DMS114 treated with DMSO at 0.1 percent for 48 hours (cell line): ENCODE measurements around the gene FAM110A.
A peak's percentile ranks its signal among the peaks of the same experiment; 100 is the strongest.
"Not testable (repeated sequence)": the region's sequence is repeated elsewhere in the genome, so short reads cannot be mapped to it uniquely, and the experiment has no call there.

Experiments used
- DNase-seq: peaks from one replicate; lab custom pipeline; 2025; ENCODE audit not compliant: unreplicated experiment; lab: John Stamatoyannopoulos, UW

FAM110A gene

DNA sequence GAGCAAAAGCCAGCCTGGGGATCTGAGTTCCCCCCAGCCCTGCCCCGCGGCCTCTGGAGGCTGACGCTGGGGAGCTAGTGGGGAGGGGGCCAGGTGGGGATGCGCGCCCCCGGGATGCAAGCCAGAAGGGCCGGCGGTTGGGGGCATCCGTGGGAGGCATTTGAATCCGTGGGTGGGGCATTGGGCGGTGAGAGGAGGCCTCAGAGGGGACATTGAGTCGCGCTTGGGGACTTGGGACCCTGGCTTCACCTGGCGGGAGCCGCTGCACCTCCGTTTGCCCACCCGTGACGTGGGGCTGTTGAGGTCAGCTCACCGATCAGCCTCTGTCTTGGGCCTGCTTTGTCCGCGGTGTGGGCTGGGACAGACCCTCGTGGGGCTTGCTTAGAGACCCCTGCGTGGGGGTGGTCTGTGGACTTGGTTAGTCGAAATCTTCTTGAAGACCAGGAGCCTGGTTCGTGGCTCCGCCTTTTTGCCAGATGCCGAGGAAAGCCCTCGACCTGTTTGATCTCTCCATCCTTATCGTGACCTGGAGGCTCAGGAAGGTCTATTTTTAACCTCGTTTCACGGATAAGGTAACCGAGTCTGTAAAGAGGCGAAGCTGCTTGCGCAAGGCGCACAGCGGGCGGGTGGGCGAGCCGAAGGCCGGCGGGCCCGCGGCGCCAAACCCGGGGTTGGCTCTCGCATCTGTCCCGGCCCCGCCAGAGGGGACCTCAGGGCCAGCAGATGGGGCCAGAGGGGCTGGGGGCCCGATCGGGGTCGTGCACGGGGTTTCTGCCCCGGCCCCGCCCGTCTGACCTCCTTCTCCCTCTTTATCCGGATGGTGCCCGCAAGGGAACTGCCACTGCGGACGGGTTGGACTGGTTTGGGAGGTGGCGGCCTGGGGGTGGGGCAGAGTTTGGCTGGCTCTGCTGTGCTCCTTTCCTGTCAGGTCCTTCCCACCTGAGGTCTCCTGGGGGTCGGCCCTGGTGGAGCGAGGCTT, 8.3 kb downstream of the FAM110A start:
- no peak for DNase-seq

DNA sequence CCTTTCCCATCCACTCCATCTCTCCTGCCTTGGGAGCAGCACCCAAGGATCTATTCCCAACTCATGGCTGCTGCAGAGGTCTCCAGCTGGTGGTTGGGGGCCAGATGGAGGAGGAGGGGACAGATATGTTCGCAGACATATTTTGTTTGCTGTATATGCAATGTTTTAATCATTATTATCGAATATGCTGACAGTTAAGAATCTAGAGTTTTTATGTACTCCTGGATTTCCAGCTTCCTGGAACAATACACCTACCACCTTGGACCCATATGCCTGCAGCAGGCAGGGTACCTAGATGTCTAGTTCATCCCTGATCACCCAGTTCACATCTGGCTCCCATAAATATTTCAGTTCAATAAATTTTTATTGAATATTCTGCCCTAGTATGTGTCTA, 9.0 kb downstream of the FAM110A start:
- no peak for DNase-seq

DNA sequence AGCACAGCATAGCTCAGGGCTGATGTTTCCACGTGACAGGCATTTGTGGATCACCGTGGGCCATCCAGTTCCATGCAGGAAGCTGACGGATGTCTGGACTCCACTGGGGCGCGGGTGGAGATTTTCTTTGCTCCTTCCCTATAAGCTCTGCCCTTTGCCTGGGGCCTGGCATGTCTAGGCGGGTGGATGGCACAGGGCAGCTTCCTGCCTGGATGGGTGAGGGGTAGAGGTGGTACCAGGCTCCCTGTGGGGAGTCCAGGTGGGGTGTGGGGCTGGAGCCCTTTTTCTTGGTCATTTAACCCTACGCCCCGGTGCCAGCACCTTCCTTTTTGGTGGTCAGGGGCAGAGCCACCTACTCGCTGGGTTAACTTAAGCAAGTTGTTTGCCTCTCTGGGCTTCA, 10.4 kb downstream of the FAM110A start:
- DNase-seq: no peak

DNA sequence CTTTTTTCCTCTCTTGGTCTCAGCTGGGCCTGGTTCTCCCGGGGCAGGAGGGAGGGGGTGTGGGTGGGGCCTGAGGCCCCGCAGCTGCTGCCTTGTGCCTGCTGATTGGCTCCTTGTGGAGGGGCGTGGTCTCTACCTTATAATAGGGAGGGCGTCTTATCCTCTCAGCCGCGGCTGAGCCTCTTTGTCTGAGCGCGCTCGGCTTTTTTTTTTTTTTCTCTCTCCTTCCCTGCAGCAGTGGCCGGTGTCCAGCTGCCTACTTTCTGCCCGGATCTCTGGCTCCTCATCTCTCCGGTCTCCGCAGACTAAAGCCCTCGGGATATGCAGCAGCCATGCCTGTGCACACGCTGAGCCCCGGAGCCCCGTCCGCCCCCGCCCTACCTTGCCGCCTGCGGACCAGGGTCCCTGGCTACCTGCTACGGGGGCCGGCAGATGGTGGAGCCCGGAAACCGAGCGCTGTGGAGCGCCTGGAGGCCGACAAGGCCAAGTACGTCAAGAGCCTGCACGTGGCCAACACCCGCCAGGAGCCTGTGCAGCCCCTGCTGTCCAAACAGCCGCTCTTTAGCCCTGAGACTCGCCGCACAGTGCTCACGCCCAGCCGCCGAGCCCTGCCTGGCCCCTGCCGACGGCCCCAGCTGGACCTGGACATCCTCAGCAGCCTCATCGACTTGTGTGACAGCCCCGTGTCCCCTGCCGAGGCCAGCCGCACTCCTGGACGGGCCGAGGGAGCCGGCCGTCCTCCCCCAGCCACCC, 11.1 kb downstream of the FAM110A start:
- peak; percentile 56 for DNase-seq

DNA sequence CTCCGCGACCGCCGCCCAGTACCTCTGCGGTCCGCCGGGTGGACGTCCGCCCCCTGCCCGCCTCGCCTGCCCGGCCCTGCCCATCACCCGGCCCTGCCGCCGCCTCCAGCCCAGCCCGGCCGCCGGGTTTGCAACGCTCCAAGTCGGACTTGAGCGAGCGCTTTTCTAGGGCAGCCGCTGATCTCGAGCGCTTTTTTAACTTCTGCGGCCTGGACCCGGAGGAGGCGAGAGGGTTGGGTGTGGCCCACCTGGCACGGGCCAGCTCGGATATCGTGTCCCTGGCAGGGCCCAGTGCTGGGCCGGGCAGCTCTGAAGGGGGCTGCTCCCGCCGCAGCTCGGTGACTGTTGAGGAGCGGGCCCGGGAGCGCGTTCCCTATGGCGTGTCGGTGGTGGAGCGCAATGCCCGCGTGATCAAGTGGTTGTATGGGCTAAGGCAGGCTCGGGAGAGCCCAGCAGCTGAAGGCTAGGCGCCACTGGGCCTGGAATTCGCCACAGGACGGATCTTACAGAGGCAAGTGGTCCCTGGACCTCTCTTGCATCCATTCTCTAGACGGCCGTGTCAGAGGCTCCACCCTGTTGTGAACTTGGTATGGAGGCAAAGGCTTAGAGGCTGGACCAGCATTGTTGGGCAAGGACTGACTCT, 11.8 kb downstream of the FAM110A start:
- DNase-seq: no peak

DNA sequence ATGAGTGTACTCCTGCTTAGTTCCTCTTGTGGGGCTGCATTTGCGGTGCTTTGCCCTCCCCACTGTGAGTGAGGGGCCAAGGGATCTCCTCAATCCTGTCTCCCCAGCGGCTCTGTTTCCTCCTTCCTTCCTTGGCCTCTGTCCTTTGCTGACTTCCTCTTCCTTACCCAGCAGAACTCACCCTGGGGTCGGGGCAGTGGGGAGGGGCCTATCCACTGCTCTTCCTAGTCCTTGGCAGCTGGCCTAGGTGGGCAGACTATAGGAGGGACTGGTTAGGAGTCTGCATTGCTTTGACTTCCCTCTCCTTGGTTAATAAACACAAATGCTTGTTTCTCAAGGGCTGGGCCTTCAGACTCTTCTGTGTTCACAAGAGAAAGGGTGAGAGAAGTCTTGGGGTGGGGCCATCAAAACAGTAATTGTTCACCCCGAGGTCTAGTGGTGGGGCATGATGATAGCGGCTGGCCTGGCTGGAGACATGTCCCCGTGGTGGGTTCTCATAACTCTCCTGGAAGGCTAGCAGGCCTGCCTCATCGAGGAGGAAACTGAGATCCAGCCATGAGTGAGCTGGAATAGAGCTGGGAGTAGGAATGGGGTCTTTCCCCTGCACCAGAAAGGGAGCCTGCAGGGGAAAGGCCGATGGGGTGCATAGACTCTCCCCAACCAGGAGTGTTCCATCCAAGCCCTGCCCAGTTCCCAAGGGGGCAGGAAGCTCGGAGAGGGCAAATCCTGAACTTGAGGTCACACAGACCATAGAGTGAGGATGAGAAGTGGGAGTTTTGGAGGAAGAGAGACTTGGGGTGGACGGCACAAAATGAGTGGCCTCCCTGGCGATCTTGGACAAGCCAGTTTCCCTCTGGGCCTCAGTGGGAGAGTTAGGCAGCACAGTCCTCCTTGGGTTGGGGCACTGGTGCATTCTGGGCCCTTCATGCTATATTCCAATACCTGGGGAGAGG, 12.7 kb downstream of the FAM110A start:
- no peak for DNase-seq

DNA sequence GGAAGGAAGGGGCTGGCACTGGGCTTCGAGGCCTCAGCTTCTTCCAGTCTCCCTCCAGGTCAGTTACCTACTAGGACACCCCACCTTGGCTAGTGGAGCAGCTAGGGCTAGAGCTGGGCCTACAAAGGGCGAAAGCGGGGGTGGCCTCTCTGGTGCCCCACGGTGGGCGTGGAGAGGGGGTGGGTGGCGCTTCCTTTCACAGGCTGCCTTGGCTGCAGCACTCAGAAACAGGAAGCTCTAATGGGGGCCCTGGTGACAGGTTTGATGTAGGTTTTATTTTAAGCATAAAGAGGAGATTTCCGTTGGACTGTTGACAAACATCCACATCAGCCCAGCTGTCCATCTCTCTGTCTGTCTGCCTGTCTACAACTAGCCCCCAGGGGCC, 13.4 kb downstream of the FAM110A start:
- no peak for DNase-seq

DNA sequence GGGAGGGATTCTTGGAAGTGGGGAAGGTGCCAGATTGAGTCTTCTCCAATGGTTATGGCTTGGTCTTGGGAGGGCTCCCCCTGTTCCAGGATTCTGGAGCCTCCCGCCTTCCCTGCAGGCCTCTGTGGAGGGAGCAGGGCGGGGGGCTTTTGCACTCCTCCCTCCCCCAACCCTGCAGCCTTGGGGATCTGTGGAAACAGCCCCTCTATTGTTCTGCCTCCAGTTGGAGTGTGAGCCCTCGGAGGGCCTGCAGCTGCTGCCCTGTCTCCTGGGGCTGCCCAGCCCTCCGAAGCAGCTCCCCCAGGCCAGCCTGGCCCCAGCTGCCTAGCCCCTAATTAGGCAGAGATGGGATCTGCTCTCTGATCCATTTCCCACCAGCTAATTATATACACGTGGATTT, 14.7 kb downstream of the FAM110A start:
- no peak for DNase-seq

DNA sequence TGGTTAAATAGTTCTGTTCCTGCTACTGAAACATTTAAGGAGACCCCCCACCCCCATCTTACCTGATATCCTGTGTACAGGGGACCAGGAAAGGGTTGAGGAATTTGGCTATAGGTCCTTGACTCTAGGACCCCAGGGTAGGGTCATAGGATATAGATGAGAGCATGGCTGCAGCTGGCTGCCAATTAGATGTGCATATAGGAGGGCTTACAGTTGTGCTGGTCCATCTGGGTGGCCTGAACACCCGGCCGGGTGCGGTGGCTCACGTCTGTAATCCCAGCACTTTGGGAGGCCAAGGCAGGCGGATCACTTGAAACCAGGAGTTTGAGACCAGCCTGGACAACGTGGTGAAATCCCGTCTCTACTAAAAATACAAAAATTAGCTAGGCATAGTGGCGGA, 15.2 kb downstream of the FAM110A start:
- not testable (repeated sequence) for DNase-seq

DNA sequence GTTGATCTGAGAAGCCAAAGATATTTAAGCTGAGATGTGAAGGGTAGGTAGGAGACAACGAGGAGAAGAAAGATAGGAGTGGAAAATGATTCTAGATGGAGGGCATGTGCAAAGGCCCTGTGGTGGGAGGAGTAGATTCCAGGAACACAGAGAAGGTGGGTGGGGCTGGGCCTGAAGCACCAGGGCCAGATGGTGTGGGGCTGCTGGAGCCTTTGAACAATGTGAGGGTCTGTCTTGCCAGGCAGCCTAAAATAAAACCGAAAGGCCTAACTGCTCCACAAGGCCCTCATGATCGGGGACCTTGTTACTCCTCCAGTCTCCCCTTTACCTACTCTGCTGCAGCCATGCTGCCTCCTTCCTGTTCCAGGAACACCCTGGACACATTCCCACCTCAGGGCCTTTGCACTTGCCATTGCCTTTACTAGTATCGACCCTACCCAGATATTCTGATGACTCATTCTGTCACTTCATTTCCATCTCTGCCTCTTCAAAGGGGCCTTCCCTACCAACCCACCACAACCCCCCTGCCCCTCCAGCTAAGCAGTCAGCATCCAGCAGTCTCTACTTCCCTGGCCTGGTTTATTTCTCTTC, 20.0 kb downstream of the FAM110A start:
- DNase-seq: no peak

DNA sequence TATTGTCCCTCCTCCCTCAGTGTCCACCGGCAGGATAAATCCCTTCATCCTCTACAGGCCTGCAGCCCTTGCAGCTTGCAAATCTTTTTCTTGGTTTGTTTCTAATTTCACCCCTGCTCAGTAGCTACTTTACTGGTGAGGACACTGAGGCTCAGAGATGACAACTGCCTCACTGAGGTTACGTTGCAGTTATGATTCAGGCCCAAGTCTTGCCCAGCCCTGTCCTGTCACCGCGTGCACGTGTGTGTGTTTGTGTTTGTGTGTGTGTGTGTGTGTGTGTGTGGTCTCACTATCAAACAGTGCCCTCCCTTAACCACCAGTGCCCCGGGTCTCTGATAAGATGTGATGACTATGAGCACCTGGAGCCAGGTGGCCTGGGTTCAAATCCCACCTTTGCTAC, 21.1 kb downstream of the FAM110A start:
- DNase-seq: no peak

DNA sequence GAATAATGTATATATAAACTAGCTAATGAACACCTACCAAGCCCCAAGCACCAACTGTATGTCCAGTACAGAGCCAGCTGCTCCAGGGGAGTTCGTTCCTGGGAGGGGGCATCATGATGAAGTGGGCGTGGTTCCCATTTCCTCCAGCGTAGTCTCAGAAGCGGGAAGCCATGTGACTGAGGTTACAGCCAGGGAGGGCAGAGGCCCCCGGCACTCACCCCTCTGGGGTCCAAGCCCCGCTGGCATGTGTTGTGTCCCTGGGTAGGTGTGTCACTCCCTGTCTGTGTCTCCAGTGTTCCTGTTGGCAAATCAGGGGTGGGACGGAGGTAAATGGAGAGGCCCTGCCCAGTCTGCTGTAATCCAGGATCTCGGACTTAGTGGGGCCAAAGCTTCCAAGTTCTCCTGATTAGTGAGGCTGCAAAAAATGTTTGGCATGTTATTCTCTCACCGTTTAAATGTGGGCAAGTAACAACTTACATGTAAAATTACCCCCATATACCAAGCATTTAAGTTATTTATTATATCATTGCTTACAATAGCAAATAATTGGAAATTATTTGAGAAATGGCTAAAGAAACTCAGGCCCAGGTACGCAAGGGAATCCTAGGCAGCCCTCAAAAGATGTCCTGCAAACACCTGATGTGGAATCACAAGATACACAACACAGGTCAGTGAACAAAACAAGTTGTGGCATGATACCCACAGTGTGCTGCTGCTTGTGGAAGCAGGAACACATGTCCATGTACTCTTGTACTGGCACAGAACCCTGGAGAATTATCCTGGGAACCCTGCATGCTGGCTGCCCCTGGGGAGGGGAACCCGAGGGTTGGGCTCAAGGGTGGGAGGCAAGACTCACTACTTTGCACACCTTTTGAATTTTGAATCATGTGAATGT, 22.2 kb downstream of the FAM110A start:
- DNase-seq: no peak

DNA sequence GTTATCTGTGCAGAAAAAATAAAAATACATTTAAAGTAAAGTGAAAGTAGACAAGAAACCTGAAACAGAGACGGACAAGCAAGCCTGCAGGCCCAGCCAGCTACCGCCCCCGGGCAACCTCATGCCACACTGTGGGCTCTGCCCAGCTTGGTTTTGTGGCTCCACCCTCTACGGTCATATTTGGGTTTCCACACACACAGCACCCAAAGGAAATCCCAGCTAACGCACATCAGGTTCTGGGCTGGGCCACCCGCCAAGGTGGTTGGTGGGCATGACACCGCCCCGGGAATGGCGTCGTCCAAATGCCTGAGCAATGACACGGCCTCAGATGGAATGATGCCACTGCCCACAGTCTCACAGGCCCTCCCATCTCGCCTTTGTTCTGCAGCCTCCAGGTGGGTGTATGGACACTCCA, 22.9 kb downstream of the FAM110A start:
- DNase-seq: no peak

DNA sequence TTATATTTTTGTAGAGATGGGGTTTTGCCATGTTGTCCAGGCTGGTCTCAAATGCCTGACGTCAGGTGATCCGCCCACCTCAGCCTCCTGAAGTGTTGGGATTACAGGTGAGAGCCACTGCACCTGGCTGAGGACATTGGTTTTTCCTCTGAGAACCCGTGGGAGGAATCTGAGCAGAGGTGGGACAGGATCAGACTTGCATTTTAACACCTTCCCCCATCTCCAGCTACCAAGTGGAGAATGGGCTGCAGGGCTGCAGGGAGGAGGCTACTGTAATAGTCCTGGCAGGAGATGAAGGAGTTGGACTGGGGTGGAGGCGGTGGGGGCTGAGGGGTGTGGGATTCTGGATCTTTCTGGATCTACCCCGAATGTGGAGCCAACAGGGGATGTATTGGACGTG, 24.5 kb downstream of the FAM110A start:
- DNase-seq: no peak

DNA sequence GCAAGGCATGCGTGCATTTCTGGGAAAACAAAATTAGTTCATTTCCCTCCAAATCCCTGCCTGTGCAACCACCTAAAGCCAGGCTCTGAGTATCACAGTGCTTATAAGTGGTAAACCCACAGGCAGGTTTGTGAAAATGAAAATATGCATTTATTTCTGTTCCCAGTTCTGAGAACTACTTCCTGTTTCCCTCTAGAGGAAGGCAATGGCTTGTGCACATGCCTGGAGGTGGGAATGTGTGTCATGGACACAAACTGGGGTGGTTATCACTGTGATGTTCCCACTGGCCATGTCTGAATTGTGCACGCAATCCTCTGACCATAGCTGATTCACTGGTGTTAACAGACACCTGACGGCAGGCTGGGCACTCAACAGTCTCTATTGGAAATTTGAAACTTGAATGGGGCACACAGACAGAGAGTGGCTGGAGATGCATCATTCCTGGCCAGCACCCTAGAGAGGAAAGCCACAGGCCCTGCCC, 26.3 kb downstream of the FAM110A start:
- DNase-seq: no peak

DNA sequence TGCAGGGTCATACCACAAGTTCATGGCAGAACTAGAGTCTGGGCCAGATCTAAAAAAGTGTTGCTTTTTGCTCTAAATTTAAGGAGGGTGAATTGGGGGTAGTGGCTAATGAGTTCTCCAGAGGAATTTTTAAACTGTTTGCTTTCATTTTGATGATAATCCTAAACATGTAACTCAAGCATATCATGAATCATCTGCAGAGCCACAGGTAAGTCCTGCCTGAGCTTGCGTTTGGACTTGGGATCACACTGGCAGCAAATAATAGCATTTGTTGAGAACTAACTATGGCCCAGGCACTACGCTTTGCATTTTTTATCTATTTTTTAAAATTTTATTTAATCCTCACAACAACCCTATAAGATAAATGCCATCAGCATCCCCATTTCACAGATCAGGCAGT, 27.4 kb downstream of the FAM110A start:
- DNase-seq: no peak

DNA sequence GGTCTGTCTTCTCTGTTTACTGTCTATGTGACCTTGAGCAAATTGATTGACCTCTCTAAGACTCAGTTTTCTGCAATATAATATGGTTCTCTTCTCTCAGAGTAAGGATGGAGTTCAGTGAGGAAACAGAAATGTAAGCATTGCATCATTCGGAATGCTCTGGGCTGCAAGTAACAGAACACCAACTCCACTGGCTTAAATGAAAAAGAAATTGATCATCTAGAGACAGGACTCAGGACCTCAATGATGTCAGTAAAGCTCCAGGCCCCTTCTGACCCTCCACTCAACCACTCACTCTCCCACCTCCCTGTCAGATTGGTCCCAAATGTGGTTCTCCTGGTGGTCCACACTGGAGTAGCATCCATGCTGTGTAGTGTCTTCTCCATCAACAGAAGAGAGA, 31.9 kb downstream of the FAM110A start:
- DNase-seq: no peak

DNA sequence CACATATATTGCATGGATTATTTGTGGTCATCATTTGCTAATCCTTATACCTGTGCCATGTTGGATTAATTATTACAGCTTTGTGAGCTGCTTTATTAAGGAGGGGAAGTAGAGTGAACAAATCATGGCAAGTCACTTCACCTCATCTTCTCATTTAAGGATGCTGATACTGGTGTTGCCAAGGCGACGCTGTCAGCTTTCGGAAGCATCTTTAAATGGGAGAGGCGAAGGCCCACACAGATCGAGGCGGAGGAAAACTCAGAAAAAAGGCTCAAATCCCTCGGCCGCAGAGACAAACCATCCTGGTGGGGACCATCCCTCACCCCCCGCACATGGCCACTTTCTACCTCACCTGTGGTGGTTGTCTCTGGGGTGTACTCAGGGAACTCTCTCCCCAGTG, 34.8 kb downstream of the FAM110A start:
- no peak for DNase-seq

DNA sequence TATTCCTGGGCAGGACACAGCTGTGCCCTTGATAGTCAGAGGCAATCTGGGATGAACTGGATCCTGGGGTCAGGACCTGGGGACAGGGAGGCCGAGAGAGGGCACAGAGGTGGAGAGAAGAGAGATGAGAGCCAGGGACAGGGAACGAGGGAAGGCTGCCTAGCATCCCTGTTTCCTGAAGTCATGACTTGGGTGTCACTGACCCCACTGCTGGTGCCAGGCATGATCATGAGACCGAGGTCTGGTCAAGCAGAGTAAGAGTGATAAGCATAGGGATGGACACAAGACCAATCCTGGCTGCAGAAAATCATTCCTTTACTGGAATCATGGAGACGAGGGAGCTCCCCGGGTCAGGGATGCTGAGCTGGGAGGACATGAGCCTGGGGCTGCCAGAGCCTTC, 36.1 kb downstream of the FAM110A start:
- DNase-seq: no peak
